HG03342 (cell line): ENCODE results near the gene UXS1.

ENCODE experiments used
- ATAC-seq: cut with Tn5 transposase; IDR thresholded peaks from one replicate; pipeline ENCODE4 v1.9.1; 2021; ENCODE audit warnings: mild to moderate bottlenecking, moderate library complexity; ENCODE audit not compliant: unreplicated experiment

The UXS1 gene

GRCh38 chr2:106161938-106162820 is 31.9 kb downstream of the UXS1 start:
- ATAC-seq, result no peak

- no peak for ATAC-seq
These were observed 32.8 kb downstream of the UXS1 start for GRCh38 chr2:106161341-106161740.

- ATAC-seq, result peak; percentile 50
These were observed 33.3 kb downstream of the UXS1 start for GRCh38 chr2:106160786-106161261.

GRCh38 chr2:106159866-106160785 is 34.0 kb downstream of the UXS1 start:
- no peak for ATAC-seq

DNA sequence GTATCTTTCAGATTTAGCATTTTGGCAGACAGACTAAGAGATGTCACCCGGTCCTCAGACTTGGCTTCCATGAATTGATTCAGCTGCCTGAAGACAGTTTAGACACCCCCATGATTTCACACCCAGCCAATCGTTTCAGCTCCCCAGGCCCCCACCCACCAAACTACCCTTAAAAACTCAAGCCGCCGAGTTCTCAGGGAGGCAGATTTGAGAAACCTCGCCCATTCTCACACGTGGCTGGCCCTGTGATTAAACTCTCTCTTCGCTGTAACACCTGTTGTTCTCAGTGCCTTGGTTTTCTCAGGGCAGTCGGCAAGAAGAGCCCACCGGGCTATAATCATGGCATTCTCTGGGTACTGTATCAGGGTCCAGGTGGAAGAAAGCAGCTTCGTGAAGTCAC is 35.2 kb downstream of the UXS1 start:
- ATAC-seq, result no peak

- ATAC-seq, result no peak
These were observed 36.0 kb downstream of the UXS1 start for GRCh38 chr2:106158131-106158530.

DNA sequence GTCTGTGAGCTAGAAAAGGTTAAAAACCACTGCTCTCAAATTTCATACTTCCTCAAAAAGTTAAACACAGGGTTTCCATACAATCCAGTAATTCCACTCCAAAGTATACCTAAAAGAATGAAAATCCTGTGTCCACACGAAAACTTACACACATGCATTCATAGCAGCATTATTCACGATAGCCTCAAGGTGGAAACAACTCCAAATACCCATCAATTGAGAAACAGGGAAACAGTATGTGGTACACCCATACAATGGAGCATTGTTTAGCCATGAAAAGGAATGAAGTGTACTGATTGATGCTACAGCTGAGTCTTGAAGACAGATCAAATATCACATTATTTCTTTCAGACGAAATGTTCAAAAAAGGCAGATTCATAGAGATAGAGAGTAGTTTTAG is 36.7 kb downstream of the UXS1 start:
- ATAC-seq, result no peak

DNA sequence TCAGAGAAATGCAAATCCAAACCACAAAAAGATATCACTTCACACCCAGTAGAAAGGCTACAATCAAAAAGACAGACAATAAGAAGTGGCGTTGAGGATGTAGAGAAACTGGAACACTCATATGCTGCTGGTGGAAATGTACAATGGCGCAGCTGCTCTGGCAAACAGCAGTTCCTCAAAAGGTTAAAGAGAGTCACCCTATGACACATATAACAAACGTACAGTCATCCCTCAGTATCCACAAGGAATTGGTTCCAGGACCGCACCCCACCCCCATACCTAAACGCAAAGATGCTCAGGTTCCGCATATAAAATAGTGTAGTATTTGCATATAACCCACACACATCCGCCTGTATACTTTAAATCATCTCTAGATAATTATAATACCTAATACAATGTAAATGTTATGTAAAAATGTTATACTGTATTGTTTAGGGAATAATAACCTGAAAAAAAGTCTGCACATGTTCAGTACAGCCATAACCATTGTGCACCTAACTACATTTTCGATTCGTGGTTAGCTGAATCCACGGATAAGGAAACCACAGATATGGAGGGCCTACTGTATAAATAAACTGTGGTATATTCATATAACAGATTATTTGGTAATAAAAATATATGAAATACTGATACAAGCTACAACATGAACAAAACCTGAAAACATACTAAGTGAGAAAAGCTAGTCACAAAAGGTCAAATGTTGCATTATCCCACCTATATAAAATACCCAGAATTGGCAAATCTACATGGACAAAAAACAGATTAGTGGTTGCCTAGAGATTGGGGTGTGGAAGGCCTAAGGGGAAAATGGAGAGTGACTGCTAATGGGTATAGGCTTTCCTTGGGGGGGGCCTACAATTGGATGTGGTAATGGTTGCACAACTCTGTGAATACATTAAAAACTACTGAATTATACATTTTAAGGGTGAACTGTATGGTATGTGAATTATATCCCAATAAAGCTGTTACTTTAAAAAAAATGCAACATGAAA is 37.5 kb downstream of the UXS1 start:
- ATAC-seq, result no peak

DNA sequence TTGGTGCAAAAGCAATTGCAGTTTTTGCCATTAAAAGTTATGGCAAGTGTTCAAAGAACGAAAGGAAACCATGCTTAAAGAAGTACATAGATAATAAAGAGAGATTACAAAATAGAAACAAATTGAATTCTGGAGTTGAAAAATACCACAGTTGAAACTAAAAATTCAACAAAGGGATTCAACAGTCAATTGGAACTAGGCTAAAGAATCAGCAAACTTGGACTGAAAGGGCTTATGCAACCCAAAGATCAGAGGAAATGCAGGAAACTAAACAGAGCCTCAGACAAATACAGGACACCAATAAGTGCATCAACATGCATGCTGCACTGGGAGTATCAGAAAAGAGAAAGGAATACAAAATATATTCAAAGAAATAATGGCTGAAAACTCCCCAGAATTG is 40.3 kb downstream of the UXS1 start:
- ATAC-seq, result no peak

- no peak for ATAC-seq
These were observed 46.4 kb downstream of the UXS1 start for GRCh38 chr2:106147665-106148064.

- ATAC-seq, result no peak
These were observed 46.9 kb downstream of the UXS1 start for GRCh38 chr2:106147159-106147558.

- ATAC-seq, result no peak
These were observed 49.3 kb downstream of the UXS1 start for GRCh38 chr2:106144621-106145331.

GRCh38 chr2:106143495-106144215 is 50.4 kb downstream of the UXS1 start:
- ATAC-seq, result no peak

DNA sequence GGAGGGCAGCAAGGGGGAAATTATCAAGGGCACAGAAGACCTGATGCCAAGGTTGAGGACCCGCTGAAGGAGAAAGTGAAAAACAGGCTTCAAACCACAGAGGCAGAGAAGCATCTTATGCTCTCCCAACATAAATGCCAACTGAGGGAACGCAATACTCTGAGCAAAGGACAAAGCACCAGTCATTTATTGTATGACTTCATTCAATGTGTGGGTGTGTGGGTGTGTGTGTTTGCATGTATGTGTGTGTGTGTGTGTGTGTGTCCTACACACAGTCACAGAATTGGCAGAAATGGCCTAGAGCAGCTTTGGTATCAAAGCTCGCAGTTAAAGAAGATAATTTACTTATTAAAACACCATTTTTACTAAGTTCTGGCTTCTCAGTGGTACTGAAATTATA is 51.4 kb downstream of the UXS1 start:
- ATAC-seq, result no peak

- no peak for ATAC-seq
These were observed 53.2 kb downstream of the UXS1 start for GRCh38 chr2:106140913-106141312.

DNA sequence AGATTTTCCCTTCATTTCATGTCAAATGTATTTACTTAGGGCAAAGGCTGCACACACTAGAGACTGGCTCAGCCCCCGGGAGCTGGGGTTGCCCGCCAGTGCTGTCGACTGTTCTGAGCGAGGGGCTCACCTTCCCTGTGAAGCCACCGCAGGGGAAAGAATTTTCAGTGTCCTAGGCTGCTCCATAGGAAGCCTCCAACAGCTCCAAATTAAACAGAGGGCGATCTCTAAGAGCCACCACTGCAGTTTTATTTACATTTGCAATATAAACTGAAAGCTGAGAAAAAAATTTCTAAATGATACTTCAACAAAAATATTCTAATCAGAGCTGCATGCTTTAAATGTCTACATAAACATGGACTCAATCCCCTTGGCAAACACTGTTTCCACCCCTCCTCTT is 54.0 kb downstream of the UXS1 start:
- ATAC-seq, result no peak

DNA sequence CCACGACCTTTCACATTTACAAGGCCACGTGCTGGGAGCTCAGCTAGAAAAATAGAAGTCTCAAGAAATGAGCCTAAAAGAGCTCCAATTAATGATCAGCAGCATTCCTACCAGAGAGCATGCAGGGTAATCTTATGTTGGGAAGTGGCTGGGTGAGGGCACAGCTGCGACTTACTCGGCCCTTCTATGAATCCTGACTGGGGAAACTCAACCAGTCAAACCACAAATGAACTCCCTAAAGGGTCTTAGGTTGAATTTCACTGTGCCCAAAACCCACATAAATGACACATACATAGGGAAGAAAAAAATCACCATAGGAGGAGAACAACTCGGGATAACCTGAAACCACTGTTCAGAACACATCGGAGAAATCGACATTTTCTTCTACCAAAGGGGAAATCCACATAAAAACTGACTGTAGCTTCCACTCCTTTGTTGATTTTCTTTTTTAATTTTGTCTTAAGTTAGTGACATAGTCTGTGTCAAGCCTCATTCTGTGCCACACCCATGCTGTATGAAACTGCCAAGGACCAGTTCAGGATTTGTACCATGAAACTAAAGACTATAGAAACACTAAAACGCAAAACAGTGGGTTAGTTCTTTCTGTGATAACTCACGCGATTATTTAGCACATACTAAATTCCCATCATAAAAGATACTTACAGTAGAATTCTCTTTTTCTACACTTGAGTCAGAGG is 54.7 kb downstream of the UXS1 start:
- no peak for ATAC-seq

- ATAC-seq, result no peak
These were observed 55.4 kb downstream of the UXS1 start for GRCh38 chr2:106138543-106139237.
